Sigmoid colon (tissue), 7 donors: Measurements from ENCODE around the gene PCDHGB1. TPM values are rescaled to one million over a fixed set of nuclear protein-coding genes. Genes with fewer than 3 reads are reported as not detected.
"Not testable (repeated sequence)": the region's sequence is repeated elsewhere in the genome, so short reads cannot be mapped to it uniquely, and the experiment has no call there.

ENCODE experiments used
- DNase-seq: peaks from one replicate; pipeline ENCODE4 v3.0.0-alpha.2; 2019
- H3K27ac ChIP-seq, 4 donors: fragments of 200-600 bp; sonication (generic); one replicate each; pipeline ENCODE4 v1.5.1; 2016 to 2019; ENCODE audit warnings: mild to moderate bottlenecking in 1 of 4
- H3K27me3 ChIP-seq, 3 donors: fragments of 200-600 bp; sonication (generic); one replicate each; pipeline ENCODE4 v1.5.1; 2019; ENCODE audit warnings: mild to moderate bottlenecking in 1 of 3
- H3K36me3 ChIP-seq, 4 donors: fragments of 200-600 bp; sonication (generic); one replicate each; pipeline ENCODE4 v1.5.1; 2016 to 2019
- H3K4me1 ChIP-seq, 4 donors: fragments of 200-600 bp; sonication (generic); one replicate each; pipeline ENCODE4 v1.5.1; 2017 to 2019
- H3K4me3 ChIP-seq, 4 donors: fragments of 200-600 bp; sonication (generic); one replicate each; pipeline ENCODE4 v1.5.1; 2017 to 2019; ENCODE audit warnings: mild to moderate bottlenecking in 2 of 4, moderate library complexity in 1 of 4
- H3K9me3 ChIP-seq, 4 donors: fragments of 200-600 bp in 3 of 4; sonication (generic) in 3 of 4; one replicate each; pipeline versions ENCODE4 v1.5.1 to v1.6.1; 2013 to 2019
- EP300 ChIP-seq, 4 donors: sonication (generic); formaldehyde crosslinking; IDR thresholded peaks; one replicate each; pipeline ENCODE4 v1.6.1; 2017; ENCODE audit warnings: antibody characterized with exemption in 4 of 4
- POLR2A ChIP-seq, 2 donors: fragments of 450-650 bp; IDR thresholded peaks; one replicate each; pipeline ENCODE4 v1.6.1; 2016; ENCODE audit warnings: antibody characterized with exemption in 2 of 2, mild to moderate bottlenecking in 2 of 2, moderate library complexity in 2 of 2
- POLR2AphosphoS5 ChIP-seq, 4 donors: sonication (generic); formaldehyde crosslinking; IDR thresholded peaks; one replicate each; pipeline ENCODE4 v1.6.1; 2017; ENCODE audit warnings: antibody characterized with exemption in 4 of 4
- WGBS, 2 donors: extraction: QIAGEN DNeasy Blood & Tissue Kit; methylation state at CpG; one replicate each; pipeline ENCODE4 v1.1.7; 2013; 5-methylcytosine and 5-hydroxymethylcytosine counted together
- intact Hi-C: fragments of 100-400 bp; cut with DNase I; formaldehyde crosslinking; loops from one replicate; pipeline ENCODE4 v1.15.1; 2023
- polyA plus RNA-seq, 3 donors: library from polyadenylated mRNA; stranded (reverse); fragments of 200-250 nt; gene quantifications; one replicate each; pipeline ENCODE4 v1.2.3, GENCODE V29; 2013
- total RNA-seq, 4 donors: library from RNA; depleted of rRNA; stranded (reverse); fragments of >200 nt; gene quantifications; one replicate each; pipeline ENCODE4 v1.1.0, GENCODE V29; 2016
- TF ChIP-seq, protein P1 (sequence below), 4 experiments: fragments of 450-650 bp in 3 of 4; fragments of 200-600 bp in 1 of 4; IDR thresholded peaks; one replicate each; pipeline ENCODE4 v1.5.1; 2016 to 2019; ENCODE audit warnings: antibody characterized with exemption in 4 of 4, mild to moderate bottlenecking in 3 of 4, moderate library complexity in 2 of 4
- donor health status: healthy with polysubstance abuse.
- donor health status: Bipolar disorder and iron deficiency.
- donor health status: healthy.

PCDHGB1 gene
- total and polyA plus RNA-seq, 7 donors = 0.26 to 8.4 (median 3.3) TPM; not detected in 2

DNA sequence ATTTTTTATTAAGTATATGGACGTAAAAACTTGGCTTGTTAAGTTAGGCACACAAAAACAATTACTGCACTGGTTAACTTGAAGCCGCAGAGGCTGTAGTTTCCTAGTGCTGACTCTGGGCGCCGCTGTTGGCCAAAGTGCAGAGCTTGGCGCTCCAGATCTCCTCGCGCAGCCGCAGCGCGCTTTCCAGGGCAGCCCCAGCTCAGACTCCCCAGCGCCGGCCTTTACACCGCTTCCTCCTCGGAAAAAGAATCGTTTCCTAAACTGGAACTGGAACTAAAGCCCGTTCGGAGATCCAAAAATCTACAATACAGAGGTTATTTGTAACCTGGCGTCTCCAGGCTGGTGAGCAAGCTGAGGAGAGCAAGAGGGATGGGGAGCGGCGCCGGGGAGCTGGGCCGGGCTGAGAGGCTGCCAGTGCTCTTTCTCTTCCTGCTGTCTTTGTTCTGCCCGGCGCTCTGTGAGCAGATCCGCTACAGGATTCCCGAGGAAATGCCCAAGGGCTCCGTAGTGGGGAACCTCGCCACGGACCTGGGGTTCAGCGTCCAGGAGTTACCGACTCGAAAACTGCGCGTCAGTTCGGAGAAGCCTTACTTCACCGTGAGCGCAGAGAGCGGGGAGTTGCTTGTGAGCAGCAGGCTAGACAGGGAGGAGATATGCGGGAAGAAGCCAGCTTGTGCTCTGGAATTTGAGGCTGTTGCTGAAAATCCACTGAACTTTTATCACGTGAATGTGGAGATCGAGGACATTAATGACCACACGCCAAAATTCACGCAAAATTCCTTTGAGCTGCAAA lies 48.1 kb downstream of the PCDHGB1 start, which contains the start of gene PCDHGB5:
Gene PCDHGB5, plus strand, starts transcription at position 192 of the 796 bp plus-strand sequence. Its CDS starts 181 bp downstream, at position 373.
- H3K36me3 ChIP-seq, H3K4me1 ChIP-seq, DNase-seq, H3K27ac ChIP-seq, intact Hi-C loops: not testable (repeated sequence)
- TF ChIP-seq, protein P1, sequence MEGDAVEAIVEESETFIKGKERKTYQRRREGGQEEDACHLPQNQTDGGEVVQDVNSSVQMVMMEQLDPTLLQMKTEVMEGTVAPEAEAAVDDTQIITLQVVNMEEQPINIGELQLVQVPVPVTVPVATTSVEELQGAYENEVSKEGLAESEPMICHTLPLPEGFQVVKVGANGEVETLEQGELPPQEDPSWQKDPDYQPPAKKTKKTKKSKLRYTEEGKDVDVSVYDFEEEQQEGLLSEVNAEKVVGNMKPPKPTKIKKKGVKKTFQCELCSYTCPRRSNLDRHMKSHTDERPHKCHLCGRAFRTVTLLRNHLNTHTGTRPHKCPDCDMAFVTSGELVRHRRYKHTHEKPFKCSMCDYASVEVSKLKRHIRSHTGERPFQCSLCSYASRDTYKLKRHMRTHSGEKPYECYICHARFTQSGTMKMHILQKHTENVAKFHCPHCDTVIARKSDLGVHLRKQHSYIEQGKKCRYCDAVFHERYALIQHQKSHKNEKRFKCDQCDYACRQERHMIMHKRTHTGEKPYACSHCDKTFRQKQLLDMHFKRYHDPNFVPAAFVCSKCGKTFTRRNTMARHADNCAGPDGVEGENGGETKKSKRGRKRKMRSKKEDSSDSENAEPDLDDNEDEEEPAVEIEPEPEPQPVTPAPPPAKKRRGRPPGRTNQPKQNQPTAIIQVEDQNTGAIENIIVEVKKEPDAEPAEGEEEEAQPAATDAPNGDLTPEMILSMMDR (IDR thresholded peaks at IDR 0.05) = peak in 2 of 4 experiments; percentile 11 to 27
- Histone ChIP-seq H3K27me3 (peaks cover 0 to 11% (median 0%) of the 10 kb centered on the region in 3 donors), H3K9me3 (peaks cover 40 to 88% (median 71%) of the 10 kb centered on the region in 4 donors), H3K4me3 (peak within 1 kb of the TSS in 3 of 4 donors; percentile 16 to 26 (median 25))
- WGBS, 2 donors = 10 to 22% methylated on average over 25 of the region's 43 CpGs

DNA sequence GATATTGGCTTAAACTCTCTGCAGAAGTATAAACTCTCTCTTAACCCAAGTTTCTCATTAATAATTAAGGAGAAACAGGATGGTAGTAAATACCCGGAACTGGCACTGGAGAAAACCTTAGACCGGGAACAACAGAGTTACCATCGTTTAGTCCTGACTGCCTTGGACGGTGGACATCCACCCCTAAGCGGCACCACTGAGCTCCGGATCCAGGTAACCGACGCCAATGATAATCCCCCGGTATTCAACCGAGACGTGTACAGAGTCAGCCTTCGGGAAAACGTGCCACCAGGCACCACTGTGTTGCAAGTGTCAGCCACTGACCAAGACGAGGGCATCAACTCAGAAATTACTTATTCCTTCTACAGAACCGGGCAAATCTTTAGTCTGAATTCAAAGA lies 48.7 kb downstream of the PCDHGB1 start:
- Histone ChIP-seq H3K4me1 (no peaks in the 10 kb centered on the region), H3K27ac (no peak overlapping the region), H3K27me3 (peaks cover 0 to 5% (median 0%) of the 10 kb centered on the region in 3 donors), H3K4me3 (no peak overlapping the region), H3K9me3 (peaks cover 41 to 88% (median 71%) of the 10 kb centered on the region in 4 donors), H3K36me3 (peaks cover 0 to 5% (median 0%) of the 10 kb centered on the region in 4 donors)
- intact Hi-C loops = no loop called here
- 31 to 46% methylated on average over 15 of the region's 15 CpGs for WGBS, 2 donors
- DNase-seq = no peak
- TF ChIP-seq POLR2AphosphoS5 (IDR thresholded peaks at IDR 0.05) (no peak), EP300 (IDR thresholded peaks at IDR 0.05) (no peak), POLR2A (IDR thresholded peaks at IDR 0.05) (no peak)
- TF ChIP-seq, protein P1 (IDR thresholded peaks at IDR 0.05) = no peak

DNA sequence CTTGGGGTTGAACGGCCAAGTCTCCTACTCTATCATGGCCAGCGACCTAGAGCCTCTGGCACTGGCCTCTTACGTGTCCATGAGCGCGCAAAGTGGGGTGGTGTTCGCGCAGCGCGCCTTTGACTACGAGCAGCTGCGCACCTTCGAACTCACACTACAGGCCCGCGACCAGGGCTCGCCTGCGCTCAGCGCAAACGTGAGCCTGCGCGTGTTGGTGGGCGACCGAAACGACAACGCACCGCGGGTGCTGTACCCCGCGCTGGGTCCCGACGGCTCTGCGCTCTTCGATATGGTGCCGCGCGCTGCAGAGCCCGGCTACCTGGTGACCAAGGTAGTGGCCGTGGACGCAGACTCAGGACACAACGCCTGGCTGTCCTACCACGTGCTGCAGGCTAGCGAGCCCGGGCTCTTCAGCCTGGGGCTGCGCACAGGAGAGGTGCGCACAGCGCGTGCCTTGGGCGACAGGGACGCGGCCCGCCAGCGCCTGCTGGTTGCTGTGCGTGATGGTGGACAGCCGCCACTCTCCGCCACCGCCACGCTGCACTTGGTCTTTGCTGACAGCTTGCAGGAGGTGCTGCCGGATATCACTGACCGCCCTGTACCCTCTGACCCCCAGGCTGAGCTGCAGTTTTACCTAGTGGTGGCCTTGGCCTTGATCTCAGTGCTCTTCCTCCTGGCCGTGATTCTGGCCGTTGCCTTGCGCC lies 49.8 kb downstream of the PCDHGB1 start:
- Histone ChIP-seq H3K36me3 (peaks cover 0 to 5% (median 0%) of the 10 kb centered on the region in 4 donors), H3K4me3 (no peak overlapping the region), H3K4me1 (no peaks in the 10 kb centered on the region), H3K27ac (no peak overlapping the region), H3K27me3 (no peaks in the 10 kb centered on the region), H3K9me3 (peaks cover 41 to 88% (median 72%) of the 10 kb centered on the region in 4 donors)
- TF ChIP-seq EP300 (IDR thresholded peaks at IDR 0.05) = no peak
- TF ChIP-seq POLR2A (IDR thresholded peaks at IDR 0.05) = no peak
- TF ChIP-seq POLR2AphosphoS5 (IDR thresholded peaks at IDR 0.05) = no peak
- TF ChIP-seq, protein P1 (IDR thresholded peaks at IDR 0.05) = no peak
- intact Hi-C loops = no loop called here
- 36 to 64% methylated on average over 61 of the region's 61 CpGs for WGBS, 2 donors
- DNase-seq = no peak

Other genes starting within 250 kb of the PCDHGB1 start
Only the 30 nearest of the 37 such genes appear.
- 1 to 10 TPM; 2.1 to 6.2 (median 5.1) TPM for gene PCDHB9, start 162.9 kb upstream of the PCDHGB1 start, total RNA-seq
- gene PCDHB9, start 162.9 kb upstream of the PCDHGB1 start, polyA plus RNA-seq = under 1 TPM in 2 of 3 donors, not detected in 1; under 0.01 to 0.26 TPM
- gene PCDHB10, start 157.7 kb upstream of the PCDHGB1 start, total RNA-seq = 1 to 10 TPM; 3.9 to 6.2 (median 4.9) TPM
- gene PCDHB10, start 157.7 kb upstream of the PCDHGB1 start, polyA plus RNA-seq = under 1 TPM in 2 of 3 donors, not detected in 1; 0.60 to 0.80 TPM
- gene PCDHB11, start 150.5 kb upstream of the PCDHGB1 start, total RNA-seq = 1 to 10 TPM; 1.8 to 5.0 (median 3.6) TPM
- gene PCDHB11, start 150.5 kb upstream of the PCDHGB1 start, polyA plus RNA-seq = under 1 TPM in 1 of 3 donors, not detected in 2; 0.34 TPM
- gene PCDHB12, start 141.4 kb upstream of the PCDHGB1 start, total RNA-seq = 10 to 100 TPM in 1 of 4 donors, 1 to 10 TPM in 3; 4.3 to 10.2 (median 5.7) TPM
- gene PCDHB12, start 141.4 kb upstream of the PCDHGB1 start, polyA plus RNA-seq = under 1 TPM in 2 of 3 donors, not detected in 1; 0.34 to 0.60 TPM
- gene PCDHB13, start 136.2 kb upstream of the PCDHGB1 start, total RNA-seq = 1 to 10 TPM; 3.3 to 7.8 (median 6.1) TPM
- gene PCDHB13, start 136.2 kb upstream of the PCDHGB1 start, polyA plus RNA-seq = under 1 TPM in 2 of 3 donors, not detected in 1; 0.23 to 0.52 TPM
- gene PCDHB14, start 126.8 kb upstream of the PCDHGB1 start, total RNA-seq = 10 to 100 TPM in 1 of 4 donors, 1 to 10 TPM in 3; 6.3 to 10.5 (median 8.3) TPM
- 1 to 10 TPM in 1 of 3 donors, not detected in 2; 1.0 TPM for gene PCDHB14, start 126.8 kb upstream of the PCDHGB1 start, polyA plus RNA-seq
- gene PCDHB15, start 104.7 kb upstream of the PCDHGB1 start, total RNA-seq = 1 to 10 TPM; 2.9 to 7.3 (median 5.4) TPM
- under 1 TPM in 2 of 3 donors, not detected in 1; 0.23 to 0.93 TPM for gene PCDHB15, start 104.7 kb upstream of the PCDHGB1 start, polyA plus RNA-seq
- gene SLC25A2, start 46.0 kb upstream of the PCDHGB1 start, total RNA-seq = under 1 TPM in 2 of 4 donors, not detected in 2; 0.81 to 0.82 TPM
- under 1 TPM in 1 of 3 donors, not detected in 2; 0.35 TPM for gene SLC25A2, start 46.0 kb upstream of the PCDHGB1 start, polyA plus RNA-seq
- gene TAF7, start 29.3 kb upstream of the PCDHGB1 start, total RNA-seq = 10 to 100 TPM; 44.9 to 62.2 (median 48.1) TPM
- 10 to 100 TPM; 60.1 to 68.0 (median 62.7) TPM for gene TAF7, start 29.3 kb upstream of the PCDHGB1 start, polyA plus RNA-seq
- 1 to 10 TPM in 3 of 4 donors, under 1 TPM in 1; 0.71 to 1.4 (median 1.1) TPM for gene PCDHGA1, start 19.6 kb upstream of the PCDHGB1 start, total RNA-seq
- under 1 TPM in 1 of 3 donors, not detected in 2; 0.26 TPM for gene PCDHGA1, start 19.6 kb upstream of the PCDHGB1 start, polyA plus RNA-seq
- gene PCDHGA2, start 11.3 kb upstream of the PCDHGB1 start, total RNA-seq = 1 to 10 TPM; 2.8 to 4.9 (median 3.8) TPM
- gene PCDHGA2, start 11.3 kb upstream of the PCDHGB1 start, polyA plus RNA-seq = under 1 TPM in 1 of 3 donors, not detected in 2; 0.47 TPM
- gene PCDHGA3, start 6.3 kb upstream of the PCDHGB1 start, total RNA-seq = 1 to 10 TPM; 1.5 to 4.4 (median 3.1) TPM
- gene PCDHGA3, start 6.3 kb upstream of the PCDHGB1 start, polyA plus RNA-seq = under 1 TPM in 2 of 3 donors, not detected in 1; 0.19 to 0.60 TPM
- 10 to 100 TPM in 1 of 4 donors, 1 to 10 TPM in 3; 5.0 to 11.3 (median 6.7) TPM for gene PCDHGA4, start 4.9 kb downstream of the PCDHGB1 start, total RNA-seq
- gene PCDHGA4, start 4.9 kb downstream of the PCDHGB1 start, polyA plus RNA-seq = under 1 TPM in 1 of 3 donors, not detected in 2; 0.47 TPM
- gene PCDHGB2, start 9.9 kb downstream of the PCDHGB1 start, total RNA-seq = 10 to 100 TPM in 2 of 4 donors, 1 to 10 TPM in 2; 4.3 to 12.9 (median 8.0) TPM
- gene PCDHGB2, start 9.9 kb downstream of the PCDHGB1 start, polyA plus RNA-seq = under 1 TPM in 1 of 3 donors, not detected in 2; 0.51 TPM
- 1 to 10 TPM; 5.3 to 8.3 (median 7.2) TPM for gene PCDHGA5, start 14.1 kb downstream of the PCDHGB1 start, total RNA-seq
- gene PCDHGA5, start 14.1 kb downstream of the PCDHGB1 start, polyA plus RNA-seq = under 1 TPM in 1 of 3 donors, not detected in 2; 0.57 TPM
- 10 to 100 TPM in 1 of 4 donors, 1 to 10 TPM in 3; 6.1 to 16.1 (median 7.7) TPM for gene PCDHGB3, start 20.1 kb downstream of the PCDHGB1 start, total RNA-seq
- under 1 TPM in 2 of 3 donors, not detected in 1; under 0.01 to 0.41 TPM for gene PCDHGB3, start 20.1 kb downstream of the PCDHGB1 start, polyA plus RNA-seq
- 10 to 100 TPM in 2 of 4 donors, 1 to 10 TPM in 2; 5.4 to 13.6 (median 8.4) TPM for gene PCDHGA6, start 23.8 kb downstream of the PCDHGB1 start, total RNA-seq
- gene PCDHGA6, start 23.8 kb downstream of the PCDHGB1 start, polyA plus RNA-seq = under 1 TPM in 1 of 3 donors, not detected in 2; 0.85 TPM
- gene PCDHGA7, start 32.6 kb downstream of the PCDHGB1 start, total RNA-seq = 10 to 100 TPM in 3 of 4 donors, 1 to 10 TPM in 1; 8.2 to 15.2 (median 10.9) TPM
- under 1 TPM in 1 of 3 donors, not detected in 2; 0.42 TPM for gene PCDHGA7, start 32.6 kb downstream of the PCDHGB1 start, polyA plus RNA-seq
- 1 to 10 TPM; 6.1 to 9.1 (median 7.5) TPM for gene PCDHGB4, start 37.6 kb downstream of the PCDHGB1 start, total RNA-seq
- under 1 TPM in 1 of 3 donors, not detected in 2; 0.54 TPM for gene PCDHGB4, start 37.6 kb downstream of the PCDHGB1 start, polyA plus RNA-seq
- gene PCDHGA8, start 42.5 kb downstream of the PCDHGB1 start, total RNA-seq = 1 to 10 TPM; 4.4 to 7.9 (median 6.6) TPM
- under 1 TPM in 1 of 3 donors, not detected in 2; 0.16 TPM for gene PCDHGA8, start 42.5 kb downstream of the PCDHGB1 start, polyA plus RNA-seq
- gene PCDHGB5, start 47.8 kb downstream of the PCDHGB1 start, total RNA-seq = 10 to 100 TPM; 10.0 to 16.6 (median 11.8) TPM
- gene PCDHGB5, start 47.8 kb downstream of the PCDHGB1 start, polyA plus RNA-seq = 1 to 10 TPM in 1 of 3 donors, under 1 TPM in 1, not detected in 1; 0.23 to 1.3 TPM
- gene PCDHGA9, start 52.7 kb downstream of the PCDHGB1 start, total RNA-seq = 10 to 100 TPM in 3 of 4 donors, 1 to 10 TPM in 1; 7.5 to 15.8 (median 11.3) TPM
- gene PCDHGA9, start 52.7 kb downstream of the PCDHGB1 start, polyA plus RNA-seq = under 1 TPM in 1 of 3 donors, not detected in 2; 0.79 TPM
- gene PCDHGB6, start 57.9 kb downstream of the PCDHGB1 start, total RNA-seq = 10 to 100 TPM in 3 of 4 donors, 1 to 10 TPM in 1; 8.9 to 15.0 (median 12.1) TPM
- 1 to 10 TPM in 1 of 3 donors, not detected in 2; 1.2 TPM for gene PCDHGB6, start 57.9 kb downstream of the PCDHGB1 start, polyA plus RNA-seq
- 10 to 100 TPM in 2 of 4 donors, 1 to 10 TPM in 2; 6.1 to 11.5 (median 9.0) TPM for gene PCDHGA10, start 62.9 kb downstream of the PCDHGB1 start, total RNA-seq
- 1 to 10 TPM in 1 of 3 donors, under 1 TPM in 2; 0.23 to 1.0 (median 0.60) TPM for gene PCDHGA10, start 62.9 kb downstream of the PCDHGB1 start, polyA plus RNA-seq
- 10 to 100 TPM; 16.1 to 19.4 (median 17.6) TPM for gene PCDHGB7, start 67.6 kb downstream of the PCDHGB1 start, total RNA-seq
- gene PCDHGB7, start 67.6 kb downstream of the PCDHGB1 start, polyA plus RNA-seq = 1 to 10 TPM in 1 of 3 donors, under 1 TPM in 1, not detected in 1; 0.60 to 2.4 TPM
- 10 to 100 TPM in 1 of 4 donors, 1 to 10 TPM in 3; 6.1 to 10.8 (median 8.1) TPM for gene PCDHGA11, start 71.0 kb downstream of the PCDHGB1 start, total RNA-seq
- gene PCDHGA11, start 71.0 kb downstream of the PCDHGB1 start, polyA plus RNA-seq = under 1 TPM in 1 of 3 donors, not detected in 2; 0.89 TPM
- gene PCDHGA12, start 80.4 kb downstream of the PCDHGB1 start, total RNA-seq = 10 to 100 TPM in 2 of 4 donors, 1 to 10 TPM in 2; 5.4 to 14.1 (median 11.3) TPM
- gene PCDHGA12, start 80.4 kb downstream of the PCDHGB1 start, polyA plus RNA-seq = under 1 TPM in 1 of 3 donors, not detected in 2; 0.80 TPM
- gene PCDHGC3, start 125.9 kb downstream of the PCDHGB1 start, total RNA-seq = 10 to 100 TPM; 31.4 to 47.8 (median 39.4) TPM
- 10 to 100 TPM in 2 of 3 donors, 1 to 10 TPM in 1; 5.1 to 24.1 (median 23.4) TPM for gene PCDHGC3, start 125.9 kb downstream of the PCDHGB1 start, polyA plus RNA-seq
- gene PCDHGC4, start 134.9 kb downstream of the PCDHGB1 start, total RNA-seq = 1 to 10 TPM; 2.5 to 8.6 (median 5.2) TPM
- under 1 TPM in 1 of 3 donors, not detected in 2; 0.47 TPM for gene PCDHGC4, start 134.9 kb downstream of the PCDHGB1 start, polyA plus RNA-seq
- gene PCDHGC5, start 139.0 kb downstream of the PCDHGB1 start, total RNA-seq = 1 to 10 TPM; 1.1 to 5.6 (median 3.6) TPM
- under 1 TPM in 2 of 3 donors, not detected in 1; 0.26 to 0.60 TPM for gene PCDHGC5, start 139.0 kb downstream of the PCDHGB1 start, polyA plus RNA-seq